HG03342 (cell line): ENCODE data around the gene PSMD14.

Source experiments
- ATAC-seq: cut with Tn5 transposase; IDR thresholded peaks from one replicate; pipeline ENCODE4 v1.9.1; 2021; ENCODE audit warnings: mild to moderate bottlenecking, moderate library complexity; ENCODE audit not compliant: unreplicated experiment

The PSMD14 gene

DNA sequence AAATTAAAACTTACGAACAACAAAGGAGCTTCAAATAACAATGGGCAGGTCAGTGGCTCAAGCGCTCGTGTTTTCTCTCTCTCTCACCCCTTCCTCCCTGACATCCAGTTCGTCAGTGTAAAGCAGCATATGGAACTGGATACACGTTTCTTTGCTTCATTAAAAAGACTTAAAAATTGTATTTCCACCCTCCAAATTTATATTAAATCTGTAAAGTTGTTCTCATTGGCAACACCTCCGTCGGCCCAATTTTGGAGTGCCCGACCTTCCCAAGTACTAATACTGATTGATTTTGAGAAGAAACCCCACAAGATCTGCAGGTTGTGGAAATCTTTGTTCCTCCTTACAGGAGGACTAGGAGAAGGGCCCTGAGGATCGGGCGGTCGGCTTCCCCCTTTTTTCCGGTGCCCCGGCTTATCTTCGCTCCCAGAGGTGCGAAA lies 110.1 kb downstream of the PSMD14 start:
- ATAC-seq, result no peak

DNA sequence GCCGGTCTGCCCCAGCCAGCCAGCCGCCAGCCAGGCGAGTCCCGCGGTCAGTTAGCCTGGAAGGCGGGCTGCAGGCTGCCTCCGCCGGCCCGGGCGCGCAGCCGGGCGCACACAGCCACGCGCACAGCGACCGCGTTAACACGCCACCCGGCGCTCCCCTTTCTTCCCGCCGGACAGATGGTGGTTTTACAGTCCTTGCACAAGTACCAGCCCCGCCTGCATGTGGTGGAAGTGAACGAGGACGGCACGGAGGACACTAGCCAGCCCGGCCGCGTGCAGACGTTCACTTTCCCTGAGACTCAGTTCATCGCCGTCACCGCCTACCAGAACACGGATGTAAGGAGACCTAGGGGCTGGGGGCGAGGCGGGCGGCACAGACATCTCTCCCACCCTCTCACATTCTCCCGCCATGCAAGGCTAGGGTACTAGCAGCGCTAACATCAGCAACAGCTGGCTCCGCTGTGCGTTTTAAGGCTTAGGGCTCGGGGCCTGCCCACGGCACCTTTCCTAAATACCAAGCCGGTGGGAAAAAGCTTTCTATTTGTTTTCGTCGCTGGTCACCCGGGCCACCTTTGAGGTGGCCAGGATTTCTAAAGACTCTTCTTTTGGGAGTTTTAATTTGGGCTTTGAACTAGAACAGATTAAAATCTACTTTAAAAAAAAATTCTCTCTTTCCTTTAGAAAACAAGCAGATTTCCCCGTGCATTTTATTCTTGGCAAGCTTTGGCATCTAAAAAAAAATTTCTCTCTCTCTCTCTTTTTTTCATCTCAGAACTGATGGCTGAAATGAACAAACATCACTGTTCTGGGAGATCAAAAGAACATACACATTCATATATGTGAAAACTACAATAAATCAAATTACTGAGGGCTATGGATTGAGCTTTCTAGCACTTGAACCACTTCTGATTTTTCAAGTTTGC lies 110.8 kb downstream of the PSMD14 start:
- no peak for ATAC-seq

DNA sequence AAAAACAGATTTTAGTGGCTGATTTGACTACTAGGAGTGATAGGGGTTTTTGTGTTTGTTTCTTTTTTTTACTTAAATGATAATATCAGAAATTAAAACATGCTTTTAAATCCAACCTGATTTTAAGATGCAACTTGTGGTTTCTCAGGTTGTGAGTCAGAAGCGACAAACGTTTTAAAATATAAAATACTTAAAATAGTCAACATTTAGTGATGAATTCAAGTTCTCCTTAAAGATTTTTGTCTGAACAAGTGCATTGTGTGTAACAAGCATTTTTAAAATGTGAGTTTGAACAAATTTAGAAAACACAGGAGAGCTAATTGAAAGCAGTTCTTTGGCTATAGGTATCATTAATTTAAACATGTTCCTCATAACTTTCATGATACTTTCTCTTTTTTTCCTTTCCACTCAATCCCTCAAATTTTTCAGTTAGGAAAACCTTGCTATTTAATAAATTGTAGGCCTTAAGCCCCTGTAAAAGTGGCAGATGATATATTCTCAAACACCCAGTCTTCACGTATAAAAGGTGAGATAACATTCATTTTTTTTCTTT lies 111.5 kb downstream of the PSMD14 start:
- no peak for ATAC-seq

DNA sequence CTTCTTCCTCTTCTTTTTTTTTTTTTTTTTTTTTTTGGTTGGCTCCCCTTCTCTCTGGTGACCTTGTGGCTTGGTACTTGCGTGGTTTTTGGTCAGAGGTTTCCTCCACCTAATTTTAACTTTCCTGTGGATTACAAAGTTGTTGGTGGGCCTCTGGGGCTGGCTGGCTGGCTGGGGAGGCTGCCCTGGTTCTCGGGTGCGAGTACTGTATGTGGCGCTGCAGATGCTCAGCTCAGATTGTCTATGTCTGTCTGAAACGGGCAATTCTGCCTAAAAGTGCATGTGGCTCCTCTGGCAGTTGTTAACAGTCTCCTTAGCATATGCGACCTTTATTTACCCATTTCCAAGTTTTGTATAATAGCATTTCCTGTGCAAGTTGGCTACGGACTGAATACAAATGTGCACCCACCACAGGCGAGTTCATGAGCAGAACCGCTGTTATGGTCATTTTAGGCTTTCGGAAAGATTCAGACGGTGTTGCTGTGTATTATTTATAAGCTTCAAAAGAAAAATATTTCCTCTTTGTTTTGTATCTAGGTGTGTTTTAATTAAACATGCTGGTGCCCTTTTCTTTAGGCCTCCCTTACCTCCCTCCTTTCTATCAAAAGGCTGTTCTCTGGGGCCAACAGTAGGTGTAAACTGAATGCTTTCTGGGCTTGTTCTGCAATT lies 112.3 kb downstream of the PSMD14 start:
- ATAC-seq, result no peak

DNA sequence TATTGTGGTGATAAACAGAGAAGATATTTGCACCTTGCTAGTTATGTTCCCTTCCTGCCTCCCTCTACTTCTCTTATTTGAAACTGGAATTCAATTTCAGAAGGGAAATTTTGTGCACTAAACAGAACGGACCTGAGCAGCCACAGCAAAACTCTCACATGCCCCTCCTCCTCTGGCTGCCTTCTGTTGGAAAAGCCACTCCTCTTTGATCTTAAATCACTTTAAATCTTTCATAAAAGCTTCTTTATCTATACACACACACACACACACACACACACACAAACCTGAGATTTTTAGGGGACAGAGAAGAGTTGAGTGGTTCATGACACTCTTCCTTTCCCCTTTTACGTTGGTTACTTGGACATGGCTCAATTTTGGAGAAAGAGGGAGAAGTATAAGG lies 113.5 kb downstream of the PSMD14 start:
- no peak for ATAC-seq

DNA sequence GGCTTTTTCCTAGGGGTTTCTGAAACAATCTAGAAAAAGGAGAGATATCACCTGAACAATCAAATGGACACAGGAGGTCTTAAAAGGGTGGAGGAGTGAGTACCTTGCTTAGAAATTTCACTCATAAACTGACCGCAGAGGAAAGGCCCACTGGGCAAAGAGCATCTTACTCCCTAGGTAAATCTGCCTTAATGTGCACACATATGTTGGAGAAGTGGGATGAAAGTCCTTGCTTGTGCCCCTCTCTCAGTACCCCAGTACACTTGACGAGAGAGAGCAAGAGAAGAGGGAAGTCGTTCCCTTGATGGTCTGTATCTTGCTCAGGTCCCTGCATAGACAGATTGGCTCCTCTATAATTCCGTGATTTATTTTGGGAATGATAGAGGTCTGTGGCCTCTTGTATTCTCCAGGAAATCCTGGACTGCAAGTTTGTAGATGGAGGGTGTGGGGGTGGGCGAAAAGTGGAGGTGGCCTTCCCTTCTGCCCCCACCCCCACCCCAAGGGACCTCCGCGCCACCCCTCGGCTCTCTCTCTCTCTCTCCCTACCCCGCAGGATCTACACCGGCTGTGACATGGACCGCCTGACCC lies 114.7 kb downstream of the PSMD14 start:
- no peak for ATAC-seq

DNA sequence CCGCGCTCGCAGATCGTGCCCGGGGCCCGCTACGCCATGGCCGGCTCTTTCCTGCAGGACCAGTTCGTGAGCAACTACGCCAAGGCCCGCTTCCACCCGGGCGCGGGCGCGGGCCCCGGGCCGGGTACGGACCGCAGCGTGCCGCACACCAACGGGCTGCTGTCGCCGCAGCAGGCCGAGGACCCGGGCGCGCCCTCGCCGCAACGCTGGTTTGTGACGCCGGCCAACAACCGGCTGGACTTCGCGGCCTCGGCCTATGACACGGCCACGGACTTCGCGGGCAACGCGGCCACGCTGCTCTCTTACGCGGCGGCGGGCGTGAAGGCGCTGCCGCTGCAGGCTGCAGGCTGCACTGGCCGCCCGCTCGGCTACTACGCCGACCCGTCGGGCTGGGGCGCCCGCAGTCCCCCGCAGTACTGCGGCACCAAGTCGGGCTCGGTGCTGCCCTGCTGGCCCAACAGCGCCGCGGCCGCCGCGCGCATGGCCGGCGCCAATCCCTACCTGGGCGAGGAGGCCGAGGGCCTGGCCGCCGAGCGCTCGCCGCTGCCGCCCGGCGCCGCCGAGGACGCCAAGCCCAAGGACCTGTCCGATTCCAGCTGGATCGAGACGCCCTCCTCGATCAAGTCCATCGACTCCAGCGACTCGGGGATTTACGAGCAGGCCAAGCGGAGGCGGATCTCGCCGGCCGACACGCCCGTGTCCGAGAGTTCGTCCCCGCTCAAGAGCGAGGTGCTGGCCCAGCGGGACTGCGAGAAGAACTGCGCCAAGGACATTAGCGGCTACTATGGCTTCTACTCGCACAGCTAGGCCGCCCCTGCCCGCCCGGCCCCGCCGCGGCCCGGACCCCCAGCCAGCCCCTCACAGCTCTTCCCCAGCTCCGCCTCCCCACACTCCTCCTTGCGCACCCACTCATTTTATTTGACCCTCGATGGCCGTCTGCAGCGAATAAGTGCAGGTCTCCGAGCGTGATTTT lies 115.5 kb downstream of the PSMD14 start:
- no peak for ATAC-seq

DNA sequence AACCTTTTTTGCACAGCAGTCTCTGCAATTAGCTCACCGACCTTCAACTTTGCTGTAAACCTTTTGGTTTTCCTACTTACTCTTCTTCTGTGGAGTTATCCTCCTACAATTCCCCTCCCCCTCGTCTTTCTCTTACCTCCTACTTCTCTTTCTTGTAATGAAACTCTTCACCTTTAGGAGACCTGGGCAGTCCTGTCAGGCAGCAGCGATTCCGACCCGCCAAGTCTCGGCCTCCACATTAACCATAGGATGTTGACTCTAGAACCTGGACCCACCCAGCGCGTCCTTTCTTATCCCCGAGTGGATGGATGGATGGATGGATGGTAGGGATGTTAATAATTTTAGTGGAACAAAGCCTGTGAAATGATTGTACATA lies 116.2 kb downstream of the PSMD14 start:
- no peak for ATAC-seq

DNA sequence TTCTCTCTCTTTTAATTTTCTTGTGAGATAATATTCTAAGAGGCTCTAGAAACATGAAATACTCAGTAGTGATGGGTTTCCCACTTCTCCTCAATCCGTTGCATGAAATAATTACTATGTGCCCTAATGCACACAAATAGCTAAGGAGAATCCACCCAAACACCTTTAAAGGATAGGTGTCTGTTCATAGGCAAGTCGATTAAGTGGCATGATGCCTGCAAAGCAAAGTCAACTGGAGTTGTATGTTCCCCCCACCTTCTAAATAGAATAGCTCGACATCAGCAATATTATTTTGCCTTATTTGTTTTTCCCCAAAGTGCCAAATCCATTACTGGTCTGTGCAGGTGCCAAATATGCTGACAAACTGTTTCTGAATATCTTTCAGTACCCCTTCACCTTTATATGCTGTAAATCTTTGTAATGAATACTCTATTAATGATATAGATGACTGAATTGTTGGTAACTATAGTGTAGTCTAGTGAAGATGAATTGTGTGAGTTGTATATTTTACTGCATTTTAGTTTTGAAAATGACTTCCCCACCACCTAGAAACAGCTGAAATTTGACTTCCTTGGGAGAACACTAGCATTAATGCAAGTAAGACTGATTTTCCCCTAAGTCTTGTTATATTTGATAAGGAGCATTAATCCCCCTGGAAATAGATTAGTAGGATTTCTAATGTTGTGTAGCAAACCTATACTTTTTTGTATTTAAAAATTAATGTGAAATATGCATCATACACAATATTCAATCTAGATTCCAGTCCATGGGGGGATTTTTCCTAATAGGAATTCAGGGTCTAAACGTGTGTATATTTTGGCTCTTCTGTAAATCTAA lies 116.9 kb downstream of the PSMD14 start:
- no peak for ATAC-seq

DNA sequence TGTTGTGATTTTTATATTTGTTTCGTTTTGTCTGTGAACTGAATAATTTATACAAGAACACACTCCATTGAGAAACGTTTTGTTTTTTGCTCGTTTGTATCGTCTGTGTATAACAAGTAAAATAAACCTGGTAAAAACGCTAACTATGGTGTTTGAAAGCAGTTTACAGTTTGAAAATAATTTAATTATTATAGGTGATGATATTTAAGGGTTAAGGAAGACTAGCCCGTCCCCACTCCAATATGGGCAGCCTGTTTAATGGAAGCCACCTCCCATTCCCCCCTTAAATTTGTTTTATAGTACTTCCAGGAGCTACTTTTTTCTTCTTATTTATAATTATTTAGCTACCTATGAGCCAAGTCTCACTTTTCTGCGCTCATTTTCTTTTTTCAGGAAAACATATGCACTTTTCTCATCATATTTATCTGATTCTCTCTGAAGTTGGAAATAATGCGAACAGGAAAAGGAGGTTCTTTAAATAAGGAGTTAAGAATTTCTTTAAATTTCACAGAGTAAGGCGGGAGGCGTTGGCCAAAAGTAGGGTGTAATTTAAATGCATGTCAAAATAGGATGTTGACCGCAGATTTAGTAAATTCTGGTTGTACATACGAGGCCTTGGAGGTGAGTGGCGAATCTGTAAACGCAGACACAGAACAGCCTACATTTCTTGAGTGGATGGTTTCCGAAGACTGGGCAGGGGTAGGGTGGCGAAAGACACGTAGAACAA lies 117.7 kb downstream of the PSMD14 start:
- ATAC-seq, result no peak

DNA sequence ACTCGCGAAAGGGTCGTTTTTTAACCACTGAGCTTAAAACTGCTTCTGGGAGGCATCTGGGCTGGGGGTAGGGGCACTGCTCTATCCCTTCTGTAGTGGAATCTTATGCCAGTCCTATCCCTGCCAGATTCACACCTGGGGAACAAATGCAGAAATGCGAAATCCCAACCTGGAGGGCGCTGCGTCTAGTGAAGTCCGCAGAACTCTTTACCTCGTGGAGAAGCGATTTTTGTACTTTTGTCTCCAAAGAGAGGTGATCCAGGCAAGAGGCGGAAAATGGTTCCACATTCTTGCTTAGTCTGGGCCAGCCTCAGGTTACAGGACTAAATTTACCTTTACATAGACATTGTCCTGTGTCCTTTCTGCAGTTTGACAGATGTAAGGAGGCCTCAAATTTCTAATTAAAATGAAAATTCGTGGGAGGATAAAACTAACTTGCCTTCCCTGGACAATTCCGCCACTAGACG lies 118.3 kb downstream of the PSMD14 start:
- ATAC-seq, result no peak

DNA sequence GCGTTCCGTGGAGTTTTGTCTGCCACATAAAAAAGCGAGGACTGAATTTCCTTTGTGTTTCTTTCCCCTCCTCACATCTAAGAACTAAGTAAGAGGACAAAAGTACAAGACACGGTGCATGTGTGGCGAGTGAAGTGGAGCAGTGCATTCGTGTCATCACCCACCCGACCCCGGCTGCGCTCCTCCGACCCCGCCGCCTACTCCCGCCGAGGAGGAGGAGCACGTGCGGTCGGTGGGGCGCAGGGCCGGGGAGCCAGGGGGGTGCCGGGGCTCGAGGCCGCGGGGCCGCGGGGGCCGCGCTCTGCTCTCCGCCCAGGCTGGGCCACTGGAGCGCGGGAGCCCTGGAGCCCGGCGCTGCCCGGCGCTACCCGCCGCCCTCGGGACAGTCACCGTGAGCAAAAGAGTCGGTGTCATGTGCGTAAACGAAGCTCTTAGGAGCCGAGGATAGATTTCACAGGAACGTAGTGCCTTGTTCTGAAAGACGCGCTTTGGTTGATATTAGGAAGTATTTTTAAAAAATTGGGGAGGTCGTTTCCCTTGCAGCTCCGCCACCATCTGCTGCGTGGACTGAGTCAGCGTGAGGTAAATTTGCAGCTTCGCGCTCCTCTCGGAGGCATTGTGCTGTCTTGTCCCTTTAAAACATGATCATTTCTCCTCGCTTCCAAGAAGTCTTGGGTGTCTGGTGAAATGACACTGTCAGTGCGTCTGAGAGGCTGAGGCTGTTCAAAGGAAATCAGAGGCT lies 118.9 kb downstream of the PSMD14 start:
- ATAC-seq, result no peak

DNA sequence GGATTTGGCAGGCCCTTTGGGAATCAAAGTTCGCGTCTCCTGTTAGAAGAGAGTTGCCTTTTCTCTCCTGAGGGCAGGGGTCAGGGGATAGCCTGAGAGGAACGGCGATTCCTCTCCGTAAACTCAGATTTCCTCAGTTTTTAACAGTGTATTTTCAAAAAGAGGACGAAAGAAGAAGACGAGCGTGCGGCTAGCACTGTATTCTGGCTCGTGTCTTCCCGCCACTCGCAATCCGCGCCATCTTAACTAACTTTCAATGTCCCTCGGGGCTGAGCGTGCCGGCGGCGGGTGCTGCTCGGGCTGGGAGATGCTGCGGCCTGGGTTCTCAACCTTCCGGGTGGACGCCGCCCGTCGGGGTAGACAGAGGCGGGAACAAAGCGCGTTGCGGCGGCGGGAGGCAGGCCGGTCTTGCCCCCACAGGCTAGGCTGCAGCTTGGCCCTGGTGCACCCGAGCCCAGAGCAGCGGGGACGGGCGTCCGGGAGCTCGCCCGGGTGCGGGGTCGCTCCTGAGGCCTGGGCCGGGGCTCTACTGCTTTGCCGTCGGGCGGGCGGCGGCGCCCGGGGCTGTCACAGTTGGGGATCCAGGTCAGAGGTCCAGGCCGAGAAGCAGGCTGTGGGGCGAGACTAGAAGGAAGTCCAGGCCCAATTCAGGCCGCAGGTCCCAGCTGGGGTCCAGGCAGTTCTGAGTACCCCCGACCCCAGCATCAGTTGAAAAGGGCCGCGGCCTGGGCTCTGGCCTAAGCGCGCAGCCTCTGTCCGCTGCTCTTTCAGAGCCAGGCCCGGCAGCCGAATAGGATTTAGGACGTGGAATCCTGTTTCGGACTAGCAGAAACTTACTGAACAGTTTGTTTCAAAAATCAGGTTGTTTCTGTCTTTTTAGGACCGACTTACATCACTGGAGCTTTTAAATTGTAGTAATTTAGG lies 119.7 kb downstream of the PSMD14 start:
- ATAC-seq, result no peak

DNA sequence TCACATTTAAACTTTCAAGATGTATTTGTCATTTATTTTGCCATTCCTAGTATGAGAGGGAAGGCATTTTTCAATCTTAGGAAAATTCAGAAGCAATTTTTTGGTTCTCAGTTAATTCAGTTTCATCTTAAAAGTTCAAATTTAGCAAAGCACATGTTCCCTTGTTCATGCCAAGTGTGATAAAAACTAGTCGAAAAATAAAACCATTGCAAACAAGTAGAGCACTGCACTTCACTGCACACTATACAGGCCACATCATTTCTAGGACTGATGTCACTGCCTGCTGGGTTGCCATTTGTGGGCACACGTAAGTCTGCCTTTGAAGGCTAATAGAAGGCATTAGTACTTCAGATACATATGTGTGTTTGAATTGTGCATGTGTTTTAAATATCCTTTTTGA lies 122.2 kb downstream of the PSMD14 start:
- ATAC-seq, result no peak

DNA sequence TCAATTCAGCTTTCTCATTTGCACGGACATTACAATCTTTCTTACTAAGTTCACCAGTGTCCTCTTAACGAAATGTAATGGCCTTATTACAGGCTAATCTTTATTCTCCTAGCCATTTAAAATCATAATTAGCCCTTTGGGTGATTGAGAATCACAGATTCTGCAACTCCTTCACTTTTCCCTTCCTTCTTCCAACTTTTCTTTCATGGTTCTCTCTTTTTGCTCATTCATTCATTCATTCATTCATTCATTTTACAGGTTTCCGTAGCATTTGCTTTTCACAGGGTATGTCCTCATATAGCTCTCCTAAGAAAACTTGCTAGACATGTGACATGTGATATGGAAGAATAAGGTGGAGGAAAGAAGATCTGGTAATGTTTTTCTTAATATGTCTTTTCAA lies 123.9 kb downstream of the PSMD14 start:
- no peak for ATAC-seq

DNA sequence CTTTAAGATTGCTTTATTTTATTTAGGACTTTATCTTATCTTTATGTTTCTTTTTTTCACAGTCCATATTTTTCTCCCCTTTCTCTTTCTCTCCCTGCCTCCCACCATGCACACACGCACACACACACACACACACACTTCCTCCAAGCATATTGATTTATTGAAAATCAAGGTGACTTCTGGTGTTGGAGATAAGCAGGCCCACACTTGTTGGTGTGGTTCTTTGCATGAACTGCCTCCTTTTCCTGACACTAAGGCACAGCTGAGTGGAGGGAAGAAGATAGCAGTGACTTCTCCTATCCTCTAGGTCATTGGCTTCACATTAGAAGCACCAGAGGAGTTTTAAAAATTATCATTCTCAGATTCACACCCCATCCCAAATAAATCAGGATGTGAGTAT lies 125.9 kb downstream of the PSMD14 start:
- no peak for ATAC-seq

DNA sequence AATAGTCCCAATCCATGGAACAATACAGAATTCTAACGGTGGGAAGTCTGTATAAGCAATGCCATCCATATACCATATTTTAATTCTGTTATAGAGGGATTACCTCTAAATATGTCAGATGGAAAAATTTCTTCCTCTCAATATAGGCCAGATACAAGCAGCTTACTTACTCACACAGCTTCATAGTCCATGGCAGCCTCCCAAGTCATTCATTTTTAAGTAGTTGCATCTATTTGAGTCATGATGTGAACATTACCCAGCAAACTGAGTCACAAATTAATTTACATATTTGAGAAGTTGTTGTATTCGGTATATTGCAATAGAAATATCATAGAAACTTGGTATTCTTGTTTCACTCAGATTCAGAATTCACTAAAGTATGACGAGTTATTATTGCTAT lies 128.2 kb downstream of the PSMD14 start:
- ATAC-seq, result no peak
